Epithelial cell of proximal tubule (primary cell): ENCODE results near the gene IFNL3. TPM values are rescaled to one million over a fixed set of nuclear protein-coding genes. Genes with fewer than 3 reads are reported as not detected.

Source experiments
- DNase-seq: peaks from one replicate; pipeline ENCODE4 v3.0.0-alpha.2; 2011; ENCODE audit warnings: low read depth
- H3K4me3 ChIP-seq: 2 replicates; pipeline ENCODE4 v1.5.1; 2011; ENCODE audit warnings: low read depth, mild to moderate bottlenecking, low read length
- total RNA-seq: library from RNA; depleted of rRNA; stranded (reverse); fragments of >200 nt; gene quantifications from 2 replicates; pipeline ENCODE4 v1.2.3, GENCODE V29; 2015
- TF ChIP-seq, protein P1 (sequence below): conservative IDR thresholded peaks from 2 replicates; pipeline ENCODE4 v1.5.1; 2012; ENCODE audit warnings: low read depth, mild to moderate bottlenecking, low read length

IFNL3 gene
- total RNA-seq, 1 donor from 2014 or later, result not detected

DNA sequence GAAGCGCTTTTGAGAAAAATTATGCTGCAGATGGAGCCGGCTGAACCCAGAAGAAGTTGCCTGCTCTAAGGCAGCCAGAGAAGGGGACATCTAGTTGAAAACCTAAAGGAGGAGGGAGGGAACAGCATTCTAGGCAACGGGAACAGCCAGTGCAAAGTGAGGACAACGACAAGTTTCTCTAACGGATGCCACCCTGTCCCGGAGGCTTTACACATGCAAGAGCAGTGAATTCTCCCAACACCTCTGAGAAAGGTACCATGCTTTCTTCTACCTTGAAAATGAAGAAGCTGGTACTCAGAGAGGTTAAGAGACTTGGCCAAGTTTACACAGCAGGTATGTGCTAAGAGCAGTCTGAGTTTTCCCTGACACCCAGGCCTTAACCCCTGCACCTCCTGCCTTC, 5.9 kb downstream of the IFNL3 start:
- H3K4me3 ChIP-seq, result no peak overlapping the region
- no peak for DNase-seq
- TF ChIP-seq, protein P1, sequence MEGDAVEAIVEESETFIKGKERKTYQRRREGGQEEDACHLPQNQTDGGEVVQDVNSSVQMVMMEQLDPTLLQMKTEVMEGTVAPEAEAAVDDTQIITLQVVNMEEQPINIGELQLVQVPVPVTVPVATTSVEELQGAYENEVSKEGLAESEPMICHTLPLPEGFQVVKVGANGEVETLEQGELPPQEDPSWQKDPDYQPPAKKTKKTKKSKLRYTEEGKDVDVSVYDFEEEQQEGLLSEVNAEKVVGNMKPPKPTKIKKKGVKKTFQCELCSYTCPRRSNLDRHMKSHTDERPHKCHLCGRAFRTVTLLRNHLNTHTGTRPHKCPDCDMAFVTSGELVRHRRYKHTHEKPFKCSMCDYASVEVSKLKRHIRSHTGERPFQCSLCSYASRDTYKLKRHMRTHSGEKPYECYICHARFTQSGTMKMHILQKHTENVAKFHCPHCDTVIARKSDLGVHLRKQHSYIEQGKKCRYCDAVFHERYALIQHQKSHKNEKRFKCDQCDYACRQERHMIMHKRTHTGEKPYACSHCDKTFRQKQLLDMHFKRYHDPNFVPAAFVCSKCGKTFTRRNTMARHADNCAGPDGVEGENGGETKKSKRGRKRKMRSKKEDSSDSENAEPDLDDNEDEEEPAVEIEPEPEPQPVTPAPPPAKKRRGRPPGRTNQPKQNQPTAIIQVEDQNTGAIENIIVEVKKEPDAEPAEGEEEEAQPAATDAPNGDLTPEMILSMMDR, result no peak

DNA sequence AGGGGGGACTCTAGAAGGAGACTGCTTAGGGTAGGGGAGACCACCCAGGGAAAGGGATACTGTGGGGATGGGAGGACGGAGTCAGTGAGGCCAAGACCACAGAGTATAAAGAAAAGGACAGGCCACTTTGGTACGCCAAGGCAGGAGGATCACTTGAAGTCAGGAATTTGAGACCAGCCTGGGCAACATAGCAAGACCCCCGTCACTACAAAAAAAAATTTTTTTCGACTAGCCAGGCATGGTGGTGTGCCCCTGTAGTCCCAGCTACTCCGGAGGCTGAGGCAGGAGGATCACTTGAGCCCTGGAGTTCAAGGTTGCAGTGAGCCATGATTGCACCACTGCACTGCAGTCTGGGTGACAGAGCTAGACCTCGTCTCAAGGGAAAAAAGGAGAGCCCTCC, 6.6 kb downstream of the IFNL3 start:
- TF ChIP-seq, protein P1, result no peak
- H3K4me3 ChIP-seq, result no peak overlapping the region
- DNase-seq, result no peak

DNA sequence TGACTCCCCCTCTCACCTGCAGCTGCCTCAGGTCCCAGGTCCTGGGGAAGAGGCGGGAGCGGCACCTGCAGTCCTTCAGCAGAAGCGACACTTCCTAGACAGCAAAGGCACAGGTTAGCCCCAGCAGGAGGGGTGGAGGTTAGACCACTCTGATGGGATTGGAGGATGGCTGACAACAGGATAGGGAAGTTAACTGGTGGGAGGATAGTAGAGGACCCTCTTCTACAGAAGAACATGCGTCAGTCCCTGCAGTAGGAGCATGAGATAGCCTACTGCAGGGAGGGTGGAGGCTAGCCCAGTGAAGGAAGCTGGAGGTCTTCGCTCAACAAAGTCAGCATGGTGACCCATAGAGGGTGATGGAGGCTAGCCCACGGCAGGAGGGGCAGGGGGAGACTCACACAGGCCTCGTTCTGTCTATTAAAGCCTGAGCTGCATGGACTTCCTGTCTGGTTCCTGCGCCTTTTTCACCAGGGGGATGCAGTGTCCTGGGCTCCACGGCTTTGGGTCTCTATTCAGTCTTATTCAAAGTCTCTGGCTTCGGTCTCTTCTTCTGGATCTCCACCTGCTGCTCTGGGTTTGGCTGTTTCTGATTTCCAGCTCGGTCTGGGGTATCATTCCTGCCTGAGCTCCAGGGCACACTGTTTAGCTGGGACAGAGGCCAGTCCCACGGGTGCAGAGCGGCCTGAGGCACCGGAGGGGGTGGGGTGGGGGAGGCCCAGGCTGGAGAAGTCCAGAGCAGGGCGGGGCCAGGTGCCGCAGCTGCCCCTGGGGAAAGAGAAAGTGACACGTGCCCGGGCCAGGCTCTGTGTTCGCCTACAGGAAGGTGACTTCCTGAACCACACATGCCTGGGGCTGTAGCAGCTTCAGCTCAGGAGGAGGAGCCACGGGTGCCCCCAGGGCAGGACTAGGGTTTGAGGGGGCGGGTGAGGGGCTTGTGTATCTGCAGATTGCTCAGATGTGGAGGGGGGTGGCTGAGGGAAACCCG, 7.3 kb downstream of the IFNL3 start:
- TF ChIP-seq, protein P1, result no peak
- no peak for DNase-seq
- no peak overlapping the region for H3K4me3 ChIP-seq

- DNase-seq, result no peak
- TF ChIP-seq, protein P1, result no peak
- no peak overlapping the region for H3K4me3 ChIP-seq
Measured at GRCh38 chr19:39236527-39236926, 8.3 kb downstream of the IFNL3 start.

GRCh38 chr19:39232708-39233107, 12.1 kb downstream of the IFNL3 start:
- TF ChIP-seq, protein P1, result no peak
- no peak for DNase-seq
- H3K4me3 ChIP-seq, result no peak overlapping the region

DNA sequence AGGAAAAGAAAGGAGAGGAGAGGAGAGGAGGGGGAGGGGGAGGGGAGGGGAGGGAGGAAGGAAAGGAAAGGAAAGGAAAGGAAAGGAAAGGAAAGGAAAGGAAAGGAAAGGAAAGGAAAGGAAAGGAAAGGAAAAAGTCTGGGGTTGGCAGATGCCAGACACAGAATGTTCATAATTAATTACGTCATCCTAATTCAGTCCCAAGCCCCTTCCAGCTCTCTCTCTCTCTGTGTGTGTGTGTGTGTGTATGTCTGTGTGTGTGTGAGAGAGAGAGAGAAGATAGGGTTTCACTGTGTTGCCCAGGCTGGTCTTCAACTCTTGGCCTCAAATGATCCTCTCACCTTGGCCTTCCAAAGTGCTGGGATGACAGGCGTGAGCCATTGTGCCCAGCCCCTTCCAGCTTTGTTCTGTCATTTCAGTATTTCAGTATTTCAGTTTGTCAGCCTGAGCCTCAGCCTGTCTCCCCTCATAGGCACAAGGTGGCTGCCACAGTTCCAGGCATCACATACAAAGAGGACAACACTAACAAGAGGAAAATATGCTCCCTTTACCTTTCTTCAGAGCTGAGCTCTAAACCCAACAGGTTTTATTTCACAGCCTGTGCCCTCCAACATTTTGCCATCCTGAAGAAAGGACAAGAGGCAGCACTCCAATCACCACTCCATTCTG, 14.6 kb downstream of the IFNL3 start:
- TF ChIP-seq, protein P1, result no peak
- DNase-seq, result no peak
- no peak overlapping the region for H3K4me3 ChIP-seq
